Smooth muscle cell (in vitro differentiated cells): ENCODE results near the gene MSANTD2. TPM values are rescaled to one million over a fixed set of nuclear protein-coding genes. Genes with fewer than 3 reads are reported as not detected.

ENCODE experiments used
- DNase-seq: peaks from one replicate; lab custom pipeline; 2025; ENCODE audit not compliant: unreplicated experiment; lab: John Stamatoyannopoulos, UW
- H2AFZ ChIP-seq: fragments of 200-600 bp; sonication (generic); 2 replicates; pipeline ENCODE4 v1.6.0; 2016; ENCODE audit warnings: antibody characterized with exemption, low read depth, mild to moderate bottlenecking
- H3F3A ChIP-seq: fragments of 200-600 bp; sonication (generic); 2 replicates; pipeline ENCODE4 v1.6.0; 2017; ENCODE audit warnings: antibody characterized with exemption, low read depth
- H3K27ac ChIP-seq: fragments of 200-600 bp; sonication (generic); 2 replicates; pipeline ENCODE4 v1.5.1; 2016; ENCODE audit warnings: low read depth, mild to moderate bottlenecking
- H3K27me3 ChIP-seq: fragments of 200-600 bp; sonication (generic); 2 replicates; pipeline ENCODE4 v1.6.1; 2016; ENCODE audit warnings: low read depth, mild to moderate bottlenecking
- H3K36me3 ChIP-seq: fragments of 200-600 bp; sonication (generic); 2 replicates; pipeline ENCODE4 v1.5.1; 2016; ENCODE audit warnings: low read depth
- H3K4me1 ChIP-seq: fragments of 200-600 bp; sonication (generic); 2 replicates; pipeline ENCODE4 v1.5.1; 2016; ENCODE audit warnings: low read depth
- H3K4me2 ChIP-seq: fragments of 200-600 bp; sonication (generic); 2 replicates; pipeline ENCODE4 v1.6.0; 2016; ENCODE audit warnings: mild to moderate bottlenecking
- H3K4me3 ChIP-seq: fragments of 200-600 bp; sonication (generic); 2 replicates; pipeline ENCODE4 v1.5.1; 2016; ENCODE audit warnings: mild to moderate bottlenecking
- H3K79me2 ChIP-seq: fragments of 200-600 bp; sonication (generic); 2 replicates; pipeline ENCODE4 v1.6.0; 2016; ENCODE audit warnings: low read depth, mild to moderate bottlenecking
- H3K9ac ChIP-seq: fragments of 200-600 bp; sonication (generic); 2 replicates; pipeline ENCODE4 v1.6.0; 2016; ENCODE audit warnings: low read depth
- H3K9me3 ChIP-seq: fragments of 200-600 bp; sonication (generic); replicated peaks from 2 replicates; pipeline ENCODE4 v1.5.1; 2016; ENCODE audit warnings: low read depth
- H4K20me1 ChIP-seq: fragments of 200-600 bp; sonication (generic); 2 replicates; pipeline ENCODE4 v1.6.0; 2016; ENCODE audit warnings: low read depth
- CTCF ChIP-seq: fragments of 200-600 bp; sonication (generic); IDR thresholded peaks from 2 replicates; pipeline ENCODE4 v1.5.1; 2017; ENCODE audit warnings: borderline replicate concordance, mild to moderate bottlenecking, antibody characterized with exemption; ENCODE audit not compliant: insufficient read depth, poor library complexity, severe bottlenecking
- WGBS: methylation state at CpG from one replicate; pipeline ENCODE4 v1.1.7; 2016; ENCODE audit warnings: low lambda C conversion rate; 5-methylcytosine and 5-hydroxymethylcytosine counted together
- polyA plus RNA-seq: library from polyadenylated mRNA; unstranded; fragments of >200 nt; fragmentation: Nextera tagmentation; extraction: Ambion mirVana; gene quantifications from 2 replicates; pipeline ENCODE4 v1.2.1, GENCODE V29; 2016
- total RNA-seq: library from RNA; depleted of rRNA; stranded (reverse); fragments of >200 nt; gene quantifications from 2 replicates; pipeline ENCODE4 v1.2.3, GENCODE V29; 2014

Gene MSANTD2
- total and polyA plus RNA-seq, 2 experiments from 2014 or later, result 13.6 to 18.8 TPM

- no peaks in the 10 kb centered on the region for H3F3A ChIP-seq
- no peaks in the 10 kb centered on the region for H3K79me2 ChIP-seq
- H3K9ac ChIP-seq, result no peak overlapping the region
- no peaks in the 10 kb centered on the region for H3K36me3 ChIP-seq
- H3K27ac ChIP-seq, result no peak overlapping the region
- no peak overlapping the region for H3K4me3 ChIP-seq
- H3K4me2 ChIP-seq, result no peak overlapping the region
- no peaks in the 10 kb centered on the region for H3K9me3 ChIP-seq
- no peaks in the 10 kb centered on the region for H4K20me1 ChIP-seq
- TF ChIP-seq CTCF, result no peak
- H3K27me3 ChIP-seq, result peaks cover 5% of the 10 kb centered on the region
- H2AFZ ChIP-seq, result no peak overlapping the region
- DNase-seq, result no peak
- H3K4me1 ChIP-seq, result no peaks in the 10 kb centered on the region
- 63% methylated on average over 3 of the region's 3 CpGs for WGBS
Observed at GRCh38 chr11:124825876-124826275, 25.7 kb upstream of the MSANTD2 start.

- Histone ChIP-seq H3K27me3 (peaks cover 18% of the 10 kb centered on the region), H3K9me3 (no peaks in the 10 kb centered on the region), H4K20me1 (no peaks in the 10 kb centered on the region), H3K4me2 (no peak overlapping the region), H3K36me3 (no peaks in the 10 kb centered on the region), H3F3A (no peaks in the 10 kb centered on the region), H2AFZ (no peak overlapping the region), H3K4me3 (no peak overlapping the region), H3K4me1 (no peaks in the 10 kb centered on the region), H3K27ac (no peak overlapping the region), H3K9ac (no peak overlapping the region), H3K79me2 (no peaks in the 10 kb centered on the region)
- WGBS, result 72% methylated on average over 8 of the region's 8 CpGs
- DNase-seq, result no peak
- TF ChIP-seq CTCF, result no peak
Observed at GRCh38 chr11:124823512-124824376, 23.5 kb upstream of the MSANTD2 start.

GRCh38 chr11:124821995-124822730 lies 22.0 kb upstream of the MSANTD2 start:
- H3K4me1 ChIP-seq, result no peaks in the 10 kb centered on the region
- H3K9me3 ChIP-seq, result no peaks in the 10 kb centered on the region
- no peak for DNase-seq
- no peak overlapping the region for H2AFZ ChIP-seq
- no peaks in the 10 kb centered on the region for H4K20me1 ChIP-seq
- H3K36me3 ChIP-seq, result no peaks in the 10 kb centered on the region
- peaks cover 28% of the 10 kb centered on the region for H3K27me3 ChIP-seq
- TF ChIP-seq CTCF, result no peak
- H3K9ac ChIP-seq, result no peak overlapping the region
- H3K79me2 ChIP-seq, result no peaks in the 10 kb centered on the region
- no peaks in the 10 kb centered on the region for H3F3A ChIP-seq
- H3K4me3 ChIP-seq, result no peak overlapping the region
- no peak overlapping the region for H3K4me2 ChIP-seq
- H3K27ac ChIP-seq, result no peak overlapping the region
- WGBS, result 83% methylated on average over 6 of the region's 6 CpGs
